Left kidney (tissue), 2 donors: ENCODE data around the gene ELAVL3. TPM values are rescaled to one million over a fixed set of nuclear protein-coding genes. Genes with fewer than 3 reads are reported as not detected.
"Not testable (repeated sequence)": the region's sequence is repeated elsewhere in the genome, so short reads cannot be mapped to it uniquely, and the experiment has no call there.

ENCODE experiments used
- DNase-seq: peaks from one replicate; pipeline ENCODE4 v3.0.0-alpha.2; 2013
- polyA plus RNA-seq: library from polyadenylated mRNA; unstranded; fragments of 120-200 nt; gene quantifications from one replicate; pipeline ENCODE4 v1.2.1, GENCODE V29; 2013; ENCODE audit not compliant: insufficient read length

Gene ELAVL3
- polyA plus RNA-seq, 1 donor: 0.05 TPM

- DNase-seq: not testable (repeated sequence)
Observed at GRCh38 chr19:11406703-11407236, 74.1 kb downstream of the ELAVL3 start.

GRCh38 chr19:11405846-11406643 is 74.8 kb downstream of the ELAVL3 start:
- no peak for DNase-seq

GRCh38 chr19:11404588-11405222 is 76.1 kb downstream of the ELAVL3 start:
- DNase-seq: no peak

- DNase-seq: no peak
Observed at GRCh38 chr19:11401808-11402543, 78.9 kb downstream of the ELAVL3 start.

Other genes with a start within 250 kb of the ELAVL3 start
- 0.62 TPM for gene ANGPTL8, start 241.4 kb downstream of the ELAVL3 start, polyA plus RNA-seq
- 49.3 TPM for gene DOCK6, start 218.5 kb downstream of the ELAVL3 start, polyA plus RNA-seq
- not detected for gene TSPAN16, start 184.9 kb downstream of the ELAVL3 start, polyA plus RNA-seq
- gene RAB3D, start 141.4 kb downstream of the ELAVL3 start, polyA plus RNA-seq: 15.2 TPM
- gene TMEM205, start 134.8 kb downstream of the ELAVL3 start, polyA plus RNA-seq: 121 TPM
- gene CCDC159, start 134.5 kb downstream of the ELAVL3 start, polyA plus RNA-seq: 30.3 TPM
- gene PLPPR2, start 125.6 kb downstream of the ELAVL3 start, polyA plus RNA-seq: 10.5 TPM
- gene SWSAP1, start 106.4 kb downstream of the ELAVL3 start, polyA plus RNA-seq: 2.7 TPM
- gene EPOR, start 96.7 kb downstream of the ELAVL3 start, polyA plus RNA-seq: 21.3 TPM
- 99.4 TPM for gene RGL3, start 61.7 kb downstream of the ELAVL3 start, polyA plus RNA-seq
- gene ODAD3, start 45.9 kb downstream of the ELAVL3 start, polyA plus RNA-seq: 1.4 TPM
- 321 TPM for gene PRKCSH, start 45.4 kb downstream of the ELAVL3 start, polyA plus RNA-seq
- gene ZNF653, start 24.8 kb upstream of the ELAVL3 start, polyA plus RNA-seq: 9.6 TPM
- 31.0 TPM for gene ECSIT, start 48.1 kb upstream of the ELAVL3 start, polyA plus RNA-seq
- gene CNN1, start 57.8 kb upstream of the ELAVL3 start, polyA plus RNA-seq: 3.0 TPM
- 42.3 TPM for gene ELOF1, start 78.2 kb upstream of the ELAVL3 start, polyA plus RNA-seq
- gene ACP5, start 96.6 kb upstream of the ELAVL3 start, polyA plus RNA-seq: 10.0 TPM
- 43.4 TPM for gene ZNF627, start 116.4 kb upstream of the ELAVL3 start, polyA plus RNA-seq